Measurements from ENCODE around the gene LGI2. TPM values are rescaled to one million over a fixed set of nuclear protein-coding genes. Genes with fewer than 3 reads are reported as not detected.

LGI2 gene
- total and polyA plus RNA-seq, 9 of the 15 experiments (the other 6 are each of a cell fraction or from before 2014, with no cell fraction given) = 0.03 to 0.07 TPM; not detected in 7

- ATAC-seq (no peak), DNase-seq (ENCODE audit: extremely low read depth in 1 of 4, low spot score in 3 of 4) (no peak), FAIRE-seq (no peak)
- no peaks in the 10 kb centered on the region for H4K20me1 ChIP-seq (replicated peaks; ENCODE audit: control insufficient read depth, insufficient read depth, low read length)
- CTCF ChIA-PET (ENCODE audit: low intra/inter-chr PET ratio) = no interaction called here
- no peak overlapping the region for H3K27ac ChIP-seq (ENCODE audit: extremely low read depth, low read depth, low read length)
- no peaks in the 10 kb centered on the region for H3K9me3 ChIP-seq (replicated peaks; ENCODE audit: control insufficient read depth, insufficient read depth, low read depth, low read length)
- no TSS peak for BruUV-seq (replicated peaks)
- no peak overlapping the region for H2AFZ ChIP-seq (ENCODE audit: low read depth, low read length)
- in situ Hi-C loops (cut with MboI) = no loop called here
- no peak overlapping the region for H3K9ac ChIP-seq (ENCODE audit: insufficient read depth in 1 of 2, low read depth in 2 of 2, low read length in 2 of 2)
- no peaks in the 10 kb centered on the region for H3K9me1 ChIP-seq (ENCODE audit: control insufficient read depth, insufficient read depth, low read length)
- H3K36me3 ChIP-seq (ENCODE audit: control insufficient read depth, insufficient read depth, low read length) = no peaks in the 10 kb centered on the region
- no peak overlapping the region for H3K4me3 ChIP-seq
- H3K27me3 ChIP-seq (ENCODE audit: control insufficient read depth in 2 of 2, insufficient read depth in 2 of 2, low read length in 2 of 2) = peaks cover 19% of the 10 kb centered on the region in 2 experiments
- POLR2A ChIA-PET = no interaction called here
- 2% methylated on average over 5 of the region's 5 CpGs for WGBS (ENCODE audit: insufficient coverage, low coverage, missing lambda C conversion rate)
- no peaks in the 10 kb centered on the region for H3K4me1 ChIP-seq (replicated peaks in 1 of 2; ENCODE audit: control insufficient read depth in 2 of 2, insufficient read depth in 2 of 2, low read length in 2 of 2)
- no peak overlapping the region for H3K4me2 ChIP-seq (ENCODE audit: insufficient read depth, low read length)
- intact Hi-C loops (cut with micrococcal nuclease) = no loop called here
- H3K79me2 ChIP-seq (ENCODE audit: control insufficient read depth, insufficient read depth, low read length) = no peaks in the 10 kb centered on the region
- TF ChIP-seq PPARD (CRISPR knock-in tag; IDR thresholded peaks at IDR 0.05) = no peak
- TF ChIP-seq KLF13 (tag; IDR thresholded peaks at IDR 0.05; ENCODE audit: borderline replicate concordance, low read depth) = no peak
- no peak for TF ChIP-seq ZBED1 (IDR thresholded peaks at IDR 0.05)
- no peak for TF ChIP-seq RREB1 (CRISPR knock-in tag; IDR thresholded peaks at IDR 0.05)
- TF ChIP-seq ZFX (CRISPR knock-in tag; IDR thresholded peaks at IDR 0.05) = no peak
- no peak for TF ChIP-seq POLR2A (conservative IDR thresholded peaks at IDR 0.05)
- no peak for TF ChIP-seq NFRKB (IDR thresholded peaks at IDR 0.05; ENCODE audit: low read depth)
- TF ChIP-seq SPI1 (IDR thresholded peaks at IDR 0.05; ENCODE audit: borderline replicate concordance, low read depth, low read length) = no peak
- TF ChIP-seq MYBL2 (IDR thresholded peaks at IDR 0.05; ENCODE audit: low read depth) = no peak
- TF ChIP-seq MYBL2 (CRISPR knock-in tag; IDR thresholded peaks at IDR 0.05; ENCODE audit: borderline replicate concordance) = no peak
These were observed 30.1 kb downstream of the LGI2 start for GRCh38 chr4:25000639-25001038.
